Ovary (tissue), 9 donors: ENCODE data around the gene YRDC. TPM values are rescaled to one million over a fixed set of nuclear protein-coding genes. Genes with fewer than 3 reads are reported as not detected.

ENCODE experiments used
- DNase-seq, 5 donors: peaks; one replicate each; pipeline ENCODE4 v3.0.0-alpha.2; 2019 to 2020
- H3K27ac ChIP-seq, 2 donors: fragments of 200-600 bp; one replicate each; pipeline versions ENCODE4 v1.5.1 to v1.8.0; 2019 to 2022
- H3K27me3 ChIP-seq: fragments of 200-600 bp; one replicate; pipeline ENCODE4 v1.8.0; 2022
- H3K36me3 ChIP-seq: fragments of 200-600 bp; sonication (generic); one replicate; pipeline ENCODE4 v1.5.1; 2019
- H3K4me1 ChIP-seq: one replicate; pipeline ENCODE4 v1.8.1; 2013; ENCODE audit warnings: mild to moderate bottlenecking, moderate library complexity; ENCODE audit not compliant: insufficient read depth
- H3K4me3 ChIP-seq: fragments of 200-600 bp; sonication (generic); one replicate; pipeline ENCODE4 v1.5.1; 2017
- H3K9me3 ChIP-seq, 2 donors: fragments of 200-600 bp in 1 of 2; sonication (generic) in 1 of 2; one replicate each; pipeline versions ENCODE4 v1.5.1 to v1.8.1; 2013 to 2019; ENCODE audit warnings: mild to moderate bottlenecking in 1 of 2, moderate library complexity in 1 of 2
- CTCF ChIP-seq, 3 donors: fragments of 450-650 bp in 2 of 3; fragments of 200-600 bp in 1 of 3; IDR thresholded peaks; one replicate each; pipeline versions ENCODE4 v1.5.1 to v1.8.0; 2016 to 2022; ENCODE audit warnings: antibody characterized with exemption in 3 of 3, mild to moderate bottlenecking in 1 of 3
- EP300 ChIP-seq: sonication (generic); formaldehyde crosslinking; IDR thresholded peaks from one replicate; pipeline ENCODE4 v1.6.1; 2017; ENCODE audit warnings: antibody characterized with exemption
- POLR2A ChIP-seq: fragments of 450-650 bp; IDR thresholded peaks from one replicate; pipeline ENCODE4 v1.6.1; 2017; ENCODE audit warnings: antibody characterized with exemption, mild to moderate bottlenecking, moderate library complexity
- WGBS, 3 donors: extraction: QIAGEN DNeasy Blood & Tissue Kit in 1 of 3; methylation state at CpG; one replicate each; pipeline versions ENCODE4 v1.1.5 to v1.1.7; 2013 to 2017; 5-methylcytosine and 5-hydroxymethylcytosine counted together
- intact Hi-C, 4 donors: fragments of 100-400 bp; cut with DNase I; formaldehyde crosslinking; loops; one replicate each; pipeline versions ENCODE4 v1.11.0 to v1.15.1; 2022 to 2023
- polyA plus RNA-seq, 2 donors: library from polyadenylated mRNA; stranded (reverse); fragments of 200-250 nt in 1 of 2; fragments of 350-450 nt in 1 of 2; fragmentation: Illumina TruSeq in 1 of 2; extraction: RNeasy Lipid Tissue Mini Kit (QIAGEN cat#74804) in 1 of 2; gene quantifications; one replicate each; pipeline ENCODE4 v1.2.3, GENCODE V29; 2013 to 2014
- total RNA-seq, 7 donors: library from RNA; depleted of rRNA in 2 of 7; stranded (reverse); fragments of >200 nt in 2 of 7; fragmentation: NEBNext Ultra II Directional in 3 of 7; extraction: Animal tissue kit (Norgen Biotek cat#: 25700) in 3 of 7; gene quantifications; one replicate each; pipeline versions ENCODE4 v1.1.0 to v1.2.4, GENCODE V29; 2016 to 2023
- donor health status: DM: no; HTN: no; CAD: no; lungs with moderate emphysema.
- donor health status: DM: no; HTN: no; CAD: no.
- donor health status: Bipolar disorder and iron deficiency.
- donor health status: DM: yes; HTN: yes; CAD: no.
- donor health status: DM: no; HTN: no; CAD: no.
- donor health status: DM: yes; HTN: yes; CAD: no.

The YRDC gene
- total and polyA plus RNA-seq, 9 donors, result 7.2 to 15.0 (median 9.5) TPM

GRCh38 chr1:37795340-37796125 lies 12.5 kb downstream of the YRDC start:
- H3K36me3 ChIP-seq, result no peaks in the 10 kb centered on the region
- no peak overlapping the region for H3K27ac ChIP-seq
- H3K27me3 ChIP-seq, result no peaks in the 10 kb centered on the region
- peaks cover 5% of the 10 kb centered on the region for H3K4me1 ChIP-seq
- no peak overlapping the region for H3K4me3 ChIP-seq
- 18 to 25% (median 21%) methylated on average over 22 of the region's 22 CpGs for WGBS, 3 donors
- H3K9me3 ChIP-seq, result no peaks in the 10 kb centered on the region
- TF ChIP-seq EP300 (no peak), POLR2A (no peak), CTCF (IDR thresholded peaks at IDR 0.05) (no peak)
- DNase-seq, result peak; percentile 36 to 80 (median 66)
- intact Hi-C loops, result no loop called here

- TF ChIP-seq EP300 (no peak), CTCF (IDR thresholded peaks at IDR 0.05) (no peak), POLR2A (no peak)
- 7 to 13% (median 10%) methylated on average over 39 to 59 of the region's 59 CpGs for WGBS, 3 donors
- no peak overlapping the region for H3K27ac ChIP-seq
- H3K4me3 ChIP-seq, result peak overlapping the region; percentile 47
- intact Hi-C loops, result no loop called here
- no peak for DNase-seq
- no peaks in the 10 kb centered on the region for H3K36me3 ChIP-seq
- no peaks in the 10 kb centered on the region for H3K9me3 ChIP-seq
- peaks cover 5% of the 10 kb centered on the region for H3K4me1 ChIP-seq
- H3K27me3 ChIP-seq, result no peaks in the 10 kb centered on the region
Measured at GRCh38 chr1:37794372-37795339, 13.4 kb downstream of the YRDC start.

GRCh38 chr1:37793773-37794371 lies 14.1 kb downstream of the YRDC start, which contains the start of gene MANEAL:
Gene MANEAL, plus strand, starts transcription at chr1:37793847. Its CDS starts 336 bp downstream, at chr1:37794183.
- intact Hi-C loops, result no loop called here
- Histone ChIP-seq H3K36me3 (no peaks in the 10 kb centered on the region), H3K4me1 (peaks cover 5% of the 10 kb centered on the region), H3K9me3 (no peaks in the 10 kb centered on the region), H3K27me3 (no peaks in the 10 kb centered on the region), H3K27ac (no peak within 1 kb of the TSS), H3K4me3 (peak within 1 kb of the TSS; percentile 47)
- TF ChIP-seq EP300 (no peak), CTCF (IDR thresholded peaks at IDR 0.05) (no peak), POLR2A (no peak)
- DNase-seq, result peak in 3 of 5 donors; percentile 32 to 62 (median 51)
- WGBS, 3 donors, result 0 to 1% (median 0%) methylated on average over 24 to 82 of the region's 82 CpGs
